GM21529 (cell line): ENCODE data around the gene GAST.

Experiments used
- ATAC-seq: cut with Tn5 transposase; IDR thresholded peaks from one replicate; pipeline ENCODE4 v1.9.1; 2021; ENCODE audit not compliant: unreplicated experiment

Gene GAST

DNA sequence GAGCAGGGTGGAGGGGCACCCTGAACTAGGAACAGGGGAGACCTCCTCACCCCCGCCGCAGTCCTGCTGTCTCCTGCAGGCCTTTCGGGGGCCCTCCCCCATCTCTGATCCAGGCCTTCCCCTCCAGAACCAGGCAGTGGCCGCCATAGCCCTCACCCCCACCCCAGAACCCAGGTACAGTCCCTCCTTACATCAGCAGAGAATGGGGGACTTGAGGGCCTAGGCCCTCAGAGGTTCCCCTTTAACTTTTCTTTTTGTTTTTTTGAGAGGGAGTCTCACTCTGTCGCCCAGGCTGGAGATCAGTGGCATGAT lies 26.6 kb downstream of the GAST start:
- ATAC-seq = no peak

DNA sequence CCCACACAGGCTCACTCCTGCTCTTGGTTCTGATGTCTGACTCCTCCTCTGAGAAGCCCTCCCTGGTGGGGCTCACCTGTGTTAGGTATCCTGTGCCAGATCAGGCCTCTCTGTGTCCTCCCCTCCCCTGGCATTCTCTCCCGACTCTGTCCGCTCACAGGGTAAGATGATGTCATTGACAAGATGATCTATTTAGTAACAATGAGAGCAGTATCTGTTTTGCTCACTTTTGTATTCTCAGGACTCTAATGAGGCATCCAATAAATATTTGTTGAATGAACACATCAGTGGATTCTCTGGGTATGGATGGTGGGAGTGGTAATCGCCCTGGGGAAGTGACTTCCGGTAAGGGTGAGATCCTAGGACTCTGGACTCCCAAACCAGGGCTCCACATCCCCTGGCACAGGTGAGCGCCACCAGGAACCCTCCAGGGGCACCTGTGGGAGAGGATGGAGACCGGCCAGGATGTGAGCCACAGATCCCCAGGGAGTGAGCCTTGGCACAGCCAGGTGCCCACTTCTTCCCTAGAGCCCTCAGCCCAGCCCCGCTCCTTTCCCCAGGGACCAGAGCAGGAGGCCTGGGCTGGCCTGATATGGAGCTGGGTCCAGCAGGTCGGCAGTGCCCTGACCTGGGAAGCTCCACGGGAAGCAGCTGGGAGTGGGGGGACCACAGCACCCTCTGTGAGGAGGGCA lies 27.7 kb downstream of the GAST start:
- ATAC-seq = no peak

DNA sequence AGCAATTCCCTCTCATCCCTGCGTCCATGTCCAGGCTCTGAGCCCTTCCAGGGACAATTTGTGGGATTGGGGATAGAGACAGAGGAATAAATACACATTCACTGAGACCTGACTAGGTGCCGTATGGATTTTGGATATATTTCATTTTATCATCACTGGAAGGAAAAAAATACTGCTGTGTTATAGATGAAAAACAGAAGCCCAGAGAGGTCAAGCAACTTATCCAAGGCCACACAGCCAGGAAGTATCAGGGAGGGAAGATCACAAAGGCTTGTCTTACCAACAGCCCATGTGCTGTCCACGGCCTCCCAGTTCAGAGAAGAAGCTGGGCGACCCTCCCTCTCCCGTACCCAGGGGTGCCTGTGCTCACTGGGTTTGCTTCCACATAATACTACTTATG lies 28.4 kb downstream of the GAST start:
- no peak for ATAC-seq

DNA sequence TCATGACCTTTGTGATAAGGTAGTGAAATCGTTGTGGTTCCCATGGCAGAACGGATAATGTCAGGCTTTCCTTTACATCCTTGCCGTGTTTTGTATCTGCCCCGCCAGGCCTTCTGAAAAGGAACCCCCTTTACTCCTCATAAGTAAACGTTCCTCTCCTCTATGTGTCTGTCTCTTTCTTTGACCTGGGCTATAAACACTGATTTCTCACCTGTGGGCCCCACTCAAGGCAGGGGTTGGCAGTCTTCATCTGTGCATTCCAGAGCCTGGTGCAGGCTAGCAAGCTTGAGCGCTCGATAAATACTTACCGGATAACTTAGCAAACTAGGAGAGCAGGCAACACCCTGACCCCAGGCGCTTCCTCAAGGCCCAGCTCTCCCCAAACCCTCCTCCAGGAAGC lies 29.6 kb downstream of the GAST start:
- ATAC-seq = no peak

DNA sequence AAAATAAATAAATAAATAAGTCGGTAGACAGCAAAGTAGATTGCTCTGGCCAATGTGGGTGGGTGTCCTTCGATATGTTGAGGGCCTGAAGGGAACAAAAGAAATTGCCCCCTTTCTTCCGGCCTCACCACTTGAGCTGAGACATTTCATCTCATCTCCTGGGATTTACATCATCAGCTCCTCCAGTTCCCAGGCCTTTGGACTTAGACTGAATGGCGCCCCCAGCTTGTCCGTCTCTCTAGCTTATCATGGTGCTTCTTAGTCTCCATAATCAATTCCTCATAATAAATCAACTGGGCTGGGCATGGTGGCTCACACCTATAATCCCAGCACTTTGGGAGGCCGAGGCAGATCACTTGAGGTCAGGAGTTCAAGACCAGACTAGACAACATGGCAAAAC lies 36.1 kb downstream of the GAST start:
- ATAC-seq = no peak

DNA sequence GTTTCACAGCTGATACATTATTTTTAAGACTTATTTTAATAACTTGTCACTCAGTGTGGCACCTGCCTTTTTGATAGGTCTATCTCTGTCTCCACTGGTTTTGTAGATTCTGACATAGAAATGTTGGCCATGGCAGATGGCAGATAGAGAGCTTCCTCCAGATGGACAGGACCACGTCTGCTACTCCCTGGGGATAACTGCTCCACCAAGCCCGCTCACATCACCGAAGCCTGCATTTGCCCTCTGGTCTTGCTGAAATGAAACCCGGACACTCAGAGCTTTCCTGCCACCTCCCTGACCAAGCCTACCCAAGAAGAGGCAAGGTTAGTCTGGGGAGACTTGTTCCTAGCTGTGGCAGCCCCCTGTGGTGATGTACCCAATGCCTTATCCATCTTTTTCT lies 38.7 kb downstream of the GAST start:
- ATAC-seq = no peak

DNA sequence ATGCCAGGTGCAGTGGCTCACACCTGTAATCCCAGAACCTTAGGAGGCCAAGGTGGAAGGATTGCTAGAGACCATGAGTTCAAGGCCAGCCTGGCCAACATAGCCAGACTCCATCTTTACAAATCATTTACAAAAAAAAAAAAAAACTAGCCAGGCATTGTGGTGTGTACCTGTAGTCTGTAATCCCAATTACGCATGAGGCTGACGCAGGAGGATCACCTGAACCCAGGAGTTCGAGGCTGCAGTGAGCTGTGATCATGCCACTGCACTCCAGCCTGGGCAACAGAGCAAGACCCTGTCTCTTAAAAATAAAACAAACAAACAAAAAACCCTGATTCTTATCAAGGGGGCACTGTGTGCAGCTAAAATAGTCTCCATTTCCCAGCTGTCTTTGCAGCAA lies 39.2 kb downstream of the GAST start:
- no peak for ATAC-seq

DNA sequence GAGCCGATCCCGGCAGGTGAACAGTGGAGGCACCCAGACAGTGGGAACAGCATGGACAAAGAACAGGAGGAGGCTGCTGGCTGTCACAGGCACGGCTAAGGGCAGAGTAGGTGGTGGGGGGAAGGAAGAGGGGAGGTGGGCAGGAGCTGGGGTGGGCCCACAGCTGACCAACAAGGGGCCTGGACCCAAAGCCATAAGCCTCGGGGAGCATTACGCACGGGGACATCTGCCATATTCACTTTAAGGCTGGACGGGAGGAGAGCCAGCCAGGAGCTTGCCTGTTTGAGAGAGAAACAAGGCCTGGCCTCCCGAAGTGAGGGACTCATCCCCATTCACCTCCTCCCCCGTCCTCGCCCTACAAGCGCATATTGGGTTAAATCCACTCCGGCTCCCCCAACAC lies 41.9 kb downstream of the GAST start:
- ATAC-seq = no peak

DNA sequence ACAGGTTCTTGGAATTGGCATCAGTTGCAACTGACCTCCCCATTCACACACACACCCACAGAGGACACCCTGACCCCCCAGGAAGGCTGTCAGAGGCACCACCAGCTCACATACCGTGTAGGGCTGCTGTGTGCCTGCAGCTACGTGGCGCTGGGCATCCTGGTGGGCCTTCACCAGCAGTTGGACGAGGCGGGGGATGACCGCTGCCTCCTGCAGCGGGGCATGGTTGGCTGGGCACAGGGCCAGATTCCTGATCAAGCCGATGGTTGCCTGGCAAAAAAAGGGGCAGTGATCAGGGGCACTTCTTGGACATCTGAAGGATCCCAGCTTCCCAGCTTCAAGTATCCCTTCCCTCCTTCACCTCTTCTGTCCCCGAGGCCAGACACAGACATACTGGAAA lies 46.5 kb downstream of the GAST start:
- no peak for ATAC-seq

DNA sequence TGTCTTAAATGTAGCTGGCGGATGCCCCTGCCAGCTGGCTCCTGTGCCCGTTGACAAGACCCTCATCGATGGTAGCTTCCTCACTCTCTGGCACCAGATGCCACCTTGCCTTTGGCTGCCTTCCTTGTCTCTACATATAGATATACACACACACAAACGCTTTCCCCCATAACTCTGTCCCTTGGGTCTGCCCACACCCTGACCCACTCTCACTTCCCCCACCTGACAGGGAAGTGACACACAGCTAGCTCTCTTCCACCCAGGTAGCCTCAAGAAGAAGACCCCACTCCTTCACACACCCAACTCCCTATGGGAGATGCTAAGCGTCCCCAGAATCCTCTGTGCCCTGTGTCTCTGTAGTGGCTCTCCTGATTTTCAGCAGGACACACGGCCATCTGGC lies 48.7 kb downstream of the GAST start:
- ATAC-seq = no peak

DNA sequence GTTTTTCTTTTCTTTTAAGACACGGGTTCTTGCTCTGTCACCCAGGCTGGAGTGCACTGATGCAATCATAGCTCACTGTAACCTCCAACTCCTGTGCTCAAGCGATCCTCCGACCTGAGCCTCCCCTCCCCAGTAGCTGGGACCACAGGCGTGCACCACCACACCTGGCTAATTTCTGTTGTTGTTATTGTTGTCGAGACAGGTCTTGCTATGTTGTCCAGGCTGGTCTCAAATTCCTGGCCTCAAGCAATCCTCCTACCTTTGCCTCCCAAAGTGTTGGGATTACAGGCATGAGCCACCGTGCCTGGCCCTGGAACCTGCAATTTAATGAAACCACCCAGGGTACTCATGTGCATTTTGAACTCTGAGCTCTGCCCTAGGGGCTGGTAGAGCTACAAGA lies 50.3 kb downstream of the GAST start:
- ATAC-seq = no peak

DNA sequence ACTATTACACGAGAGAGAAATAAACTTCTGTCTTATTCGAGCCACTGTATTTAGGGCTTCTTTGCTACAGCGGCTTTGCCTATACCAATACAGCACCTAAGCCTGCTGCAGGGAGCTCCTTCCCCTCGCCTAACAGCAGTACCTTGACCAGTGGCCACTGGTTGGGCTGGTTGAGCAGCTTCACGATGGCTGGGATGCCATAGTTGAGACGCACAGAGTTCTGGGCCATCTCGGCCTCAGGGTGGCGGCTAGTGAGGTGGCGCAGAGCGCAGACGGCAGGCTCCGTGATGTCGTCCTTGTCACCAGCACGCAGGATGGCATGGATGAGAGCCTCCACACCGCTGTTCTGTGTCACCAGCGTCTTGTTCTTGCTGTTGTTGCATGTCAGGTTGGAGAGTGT lies 50.7 kb downstream of the GAST start:
- ATAC-seq = no peak

DNA sequence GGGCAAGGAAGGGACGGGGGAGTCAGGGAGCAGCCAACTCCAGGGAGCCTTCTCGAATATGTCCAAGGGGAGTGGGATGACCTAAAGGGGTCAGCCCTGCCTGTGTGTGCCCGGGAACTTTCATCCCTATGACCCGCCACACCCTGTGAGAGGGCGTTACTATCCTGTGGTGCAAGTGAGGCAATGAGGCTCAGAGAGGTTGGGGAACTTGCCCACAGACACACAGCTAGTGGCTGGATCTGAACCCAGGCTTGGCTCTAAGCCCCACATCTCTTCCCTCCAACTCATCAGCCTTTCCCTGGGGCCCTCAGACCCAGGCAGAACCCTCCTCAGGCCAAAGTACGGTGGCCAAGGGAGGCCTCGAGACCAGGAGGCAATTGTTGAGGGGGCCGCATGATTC lies 51.2 kb downstream of the GAST start:
- ATAC-seq = no peak
